Choroid plexus epithelial cell (primary cell): ENCODE data around the gene ALK.

Experiments used
- DNase-seq: peaks from one replicate; pipeline ENCODE4 v3.0.0-alpha.2; 2010; ENCODE audit warnings: low read depth
- H3K4me3 ChIP-seq: 2 replicates; pipeline ENCODE4 v1.5.1; 2011; ENCODE audit warnings: low read depth, mild to moderate bottlenecking, control low read depth, low read length, moderate library complexity
- TF ChIP-seq, protein P1 (sequence below): conservative IDR thresholded peaks from 2 replicates; pipeline ENCODE4 v1.5.1; 2011; ENCODE audit warnings: low read depth, mild to moderate bottlenecking, control low read depth, inconsistent platforms, low read length, moderate library complexity

The ALK gene

DNA sequence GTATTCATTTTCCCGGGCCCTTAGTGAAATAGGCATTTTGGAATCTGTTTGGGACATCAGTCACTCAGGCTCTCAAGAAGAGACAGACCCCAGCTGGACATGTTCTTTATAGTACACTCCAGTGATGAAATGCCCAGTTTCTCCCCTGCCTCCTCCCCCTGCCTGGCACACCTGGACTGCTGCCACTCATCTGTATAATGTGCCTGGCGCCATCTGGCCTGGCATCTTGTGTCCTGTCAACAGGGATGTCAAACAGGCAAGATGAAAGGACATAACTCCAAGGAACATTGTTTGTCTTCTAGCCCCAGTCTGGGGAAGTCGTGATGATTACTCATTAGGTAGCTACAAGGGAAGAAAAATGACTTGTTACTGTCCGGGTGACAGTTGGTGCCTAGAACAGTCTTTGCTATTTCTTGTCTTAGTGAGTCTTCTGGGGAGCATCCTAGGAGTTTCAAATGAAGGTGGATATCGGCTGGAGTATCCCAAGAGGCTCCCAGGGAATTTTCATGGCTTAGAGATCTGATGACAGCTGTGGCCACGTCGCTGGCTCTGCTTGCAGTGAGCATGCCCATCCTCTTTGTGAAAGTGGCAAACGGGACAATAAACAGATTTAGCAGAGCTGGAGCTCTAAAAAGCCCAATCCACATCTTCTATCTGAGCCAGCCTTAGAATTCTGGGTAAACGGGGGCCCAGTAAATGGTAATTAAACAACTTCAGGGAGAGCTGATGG, 153.6 kb downstream of the ALK start:
- TF ChIP-seq, protein P1, sequence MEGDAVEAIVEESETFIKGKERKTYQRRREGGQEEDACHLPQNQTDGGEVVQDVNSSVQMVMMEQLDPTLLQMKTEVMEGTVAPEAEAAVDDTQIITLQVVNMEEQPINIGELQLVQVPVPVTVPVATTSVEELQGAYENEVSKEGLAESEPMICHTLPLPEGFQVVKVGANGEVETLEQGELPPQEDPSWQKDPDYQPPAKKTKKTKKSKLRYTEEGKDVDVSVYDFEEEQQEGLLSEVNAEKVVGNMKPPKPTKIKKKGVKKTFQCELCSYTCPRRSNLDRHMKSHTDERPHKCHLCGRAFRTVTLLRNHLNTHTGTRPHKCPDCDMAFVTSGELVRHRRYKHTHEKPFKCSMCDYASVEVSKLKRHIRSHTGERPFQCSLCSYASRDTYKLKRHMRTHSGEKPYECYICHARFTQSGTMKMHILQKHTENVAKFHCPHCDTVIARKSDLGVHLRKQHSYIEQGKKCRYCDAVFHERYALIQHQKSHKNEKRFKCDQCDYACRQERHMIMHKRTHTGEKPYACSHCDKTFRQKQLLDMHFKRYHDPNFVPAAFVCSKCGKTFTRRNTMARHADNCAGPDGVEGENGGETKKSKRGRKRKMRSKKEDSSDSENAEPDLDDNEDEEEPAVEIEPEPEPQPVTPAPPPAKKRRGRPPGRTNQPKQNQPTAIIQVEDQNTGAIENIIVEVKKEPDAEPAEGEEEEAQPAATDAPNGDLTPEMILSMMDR: no peak
- no peak for DNase-seq
- H3K4me3 ChIP-seq: no peak overlapping the region

DNA sequence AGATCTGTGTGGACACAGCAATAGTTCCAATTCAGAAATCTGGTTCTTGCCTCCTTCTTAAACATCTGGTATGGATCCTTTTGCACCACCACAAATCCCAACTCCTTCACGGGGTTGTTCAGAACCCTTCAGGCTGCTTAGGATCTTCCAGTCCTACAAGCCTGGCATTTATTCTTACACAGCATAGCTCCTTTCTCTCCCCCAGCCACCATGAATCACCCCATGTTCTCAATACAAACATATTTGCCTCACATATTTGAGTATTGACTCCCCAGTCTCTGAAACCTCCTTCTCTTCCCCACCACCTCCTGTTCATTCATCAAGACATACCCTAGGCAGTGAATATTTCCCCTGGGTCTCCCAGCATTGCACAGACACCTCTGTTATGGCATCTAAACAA, 155.2 kb downstream of the ALK start:
- DNase-seq: no peak
- no peak overlapping the region for H3K4me3 ChIP-seq
- TF ChIP-seq, protein P1: no peak

DNA sequence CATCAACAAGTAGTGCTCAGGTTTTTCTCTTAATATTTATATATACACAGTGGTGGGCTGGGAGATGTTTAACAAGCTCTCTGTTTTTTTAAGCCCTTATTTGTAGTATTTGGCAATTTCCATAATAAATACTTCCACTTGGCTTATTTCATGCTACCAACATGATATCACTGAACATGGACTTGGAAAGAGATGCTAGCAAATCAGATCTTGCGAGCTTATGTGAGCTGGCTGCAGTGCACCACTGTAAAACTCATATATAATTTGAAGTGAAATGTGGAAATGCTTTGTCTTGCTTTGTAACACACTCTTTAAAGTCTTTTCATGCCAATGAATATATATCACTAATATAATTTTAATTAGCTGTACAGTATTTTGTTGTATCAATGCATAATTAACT, 155.7 kb downstream of the ALK start:
- no peak overlapping the region for H3K4me3 ChIP-seq
- TF ChIP-seq, protein P1: no peak
- DNase-seq: no peak

DNA sequence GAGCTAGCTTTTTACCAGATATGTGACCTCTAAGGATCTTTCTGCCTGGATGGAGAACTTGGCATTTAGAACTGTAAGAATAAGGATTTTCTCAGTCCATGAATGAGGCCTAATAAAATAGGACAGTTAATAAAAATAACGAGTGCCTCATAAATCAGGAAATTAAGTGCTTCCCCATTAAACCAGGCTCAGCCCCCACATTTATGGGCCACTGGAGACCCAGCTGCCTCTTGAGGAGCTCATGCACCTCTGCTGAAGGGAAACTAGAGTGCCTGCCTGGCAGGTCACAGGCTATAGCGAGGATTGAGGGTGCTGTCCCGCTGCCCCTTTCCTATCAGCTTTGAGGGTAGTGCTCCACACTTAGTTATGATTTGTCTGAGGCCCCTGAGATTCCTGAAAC, 158.0 kb downstream of the ALK start:
- H3K4me3 ChIP-seq: no peak overlapping the region
- TF ChIP-seq, protein P1: no peak
- DNase-seq: no peak

DNA sequence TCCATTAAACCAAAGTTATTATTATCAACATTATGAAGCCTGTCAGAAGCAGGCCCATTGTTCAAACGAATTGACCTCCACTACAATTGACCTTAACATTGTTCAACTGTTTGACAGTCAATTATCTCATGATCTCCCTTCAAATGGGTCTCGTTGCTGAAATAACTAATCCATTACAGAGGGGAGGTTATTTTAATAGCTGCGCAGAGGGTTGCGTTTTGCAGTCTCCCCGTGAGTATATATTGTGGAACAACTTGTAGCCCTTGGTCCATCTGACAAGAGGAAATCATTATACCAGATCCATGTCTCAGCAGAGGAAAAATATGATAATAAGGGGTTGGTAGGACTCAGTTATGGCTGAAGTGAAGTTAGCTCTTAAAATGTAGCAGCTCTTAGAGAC, 159.1 kb downstream of the ALK start:
- TF ChIP-seq, protein P1: no peak
- DNase-seq: no peak
- H3K4me3 ChIP-seq: no peak overlapping the region

DNA sequence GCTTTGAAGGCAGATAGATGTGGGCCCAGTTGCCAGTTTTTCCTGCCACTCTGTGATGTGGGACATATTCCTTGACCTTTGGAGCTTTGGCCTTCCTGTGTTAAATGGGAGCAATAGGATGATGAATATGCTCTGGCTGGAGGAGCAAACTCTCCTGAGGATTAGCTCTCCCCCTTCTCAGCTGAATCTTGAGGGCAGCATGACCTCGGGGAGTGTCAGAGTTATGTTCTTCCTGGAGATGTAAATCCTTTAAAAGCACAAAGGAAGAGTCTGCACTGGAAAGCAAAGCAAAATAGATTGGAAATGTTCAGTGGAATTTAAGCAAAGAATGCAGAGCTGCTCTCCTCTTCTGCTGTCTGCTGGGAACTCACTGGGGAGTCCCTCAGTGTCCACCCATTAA, 160.1 kb downstream of the ALK start:
- DNase-seq: no peak
- H3K4me3 ChIP-seq: no peak overlapping the region
- TF ChIP-seq, protein P1: no peak

DNA sequence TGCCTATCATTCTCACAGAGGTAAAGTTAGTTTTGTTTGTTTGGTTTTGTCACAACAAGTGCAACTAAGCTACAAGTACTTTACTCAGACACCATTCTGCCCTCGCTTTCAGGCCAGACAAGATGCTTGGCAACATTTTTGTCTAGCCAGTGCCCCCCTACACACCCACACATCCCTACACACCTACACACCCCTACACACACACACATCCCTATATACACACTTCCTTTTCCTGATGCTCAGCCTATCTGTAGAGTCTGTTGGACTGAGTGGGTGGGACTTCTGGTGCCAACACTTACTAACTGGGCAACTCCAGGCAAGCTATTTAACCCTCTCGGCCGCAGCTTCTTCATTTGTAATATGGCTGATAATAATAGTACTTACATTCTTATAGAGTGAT, 161.4 kb downstream of the ALK start:
- DNase-seq: no peak
- no peak overlapping the region for H3K4me3 ChIP-seq
- TF ChIP-seq, protein P1: no peak
